HCT116 (cell line): ENCODE measurements around the gene OIT3. TPM values are rescaled to one million over a fixed set of nuclear protein-coding genes. Genes with fewer than 3 reads are reported as not detected.

Experiments
- ATAC-seq: fragments of 200-7000 bp; cut with Tn5 transposase; 2 replicates; pipeline ENCODE4 v1.9.1; 2020; ENCODE audit warnings: mild to moderate bottlenecking, moderate library complexity
- BruUV-seq: library from RNA; stranded (reverse); fragments of 400-500 nt; replicated peaks from 2 replicates; lab custom pipeline; 2021; lab: Mats Ljungman, UMichigan
- CTCF ChIA-PET: fragments of 300-600 bp; sonication (Branson Sonifier 250); formaldehyde crosslinking; loops from one replicate; lab custom pipeline; 2021; ENCODE audit warnings: antibody characterized with exemption; lab: Charles Lee
- POLR2A ChIA-PET: fragments of 300-600, 350-600 bp; sonication (Branson Sonifier 250); formaldehyde crosslinking; loops from one replicate; lab custom pipeline; 2021; ENCODE audit warnings: antibody characterized with exemption; lab: Charles Lee
- RAD21 ChIA-PET, 2 experiments: fragments of 300-600 bp; sonication (Branson Sonifier 250); formaldehyde crosslinking; loops; one replicate each; lab custom pipeline; 2023; ENCODE audit warnings: low total read pairs in 2 of 2; ENCODE audit not compliant: uncharacterized antibody in 2 of 2, unreplicated experiment in 2 of 2, low non-redundant PET in 1 of 2; lab: Charles Lee
- DNase-seq: peaks from one replicate; pipeline ENCODE4 v3.0.0-alpha.2; 2010; ENCODE audit warnings: low read depth, low spot score
- H2AFZ ChIP-seq: fragments of 200-600 bp; shearing (Covaris generic), sonication (generic); 2 replicates; pipeline ENCODE4 v1.6.1; 2017; ENCODE audit warnings: low read depth, mixed run types, mixed read lengths, antibody characterized with exemption, low read length; ENCODE audit not compliant: poor library complexity, severe bottlenecking
- H3K27ac ChIP-seq: 2 replicates; pipeline ENCODE4 v1.5.1; 2012; ENCODE audit warnings: low read depth, low read length
- H3K27me3 ChIP-seq: fragments of 200-600 bp; sonication (generic); 2 replicates; pipeline ENCODE4 v1.6.1; 2016; ENCODE audit warnings: mixed run types, low read length, mixed read lengths; ENCODE audit not compliant: insufficient read depth
- H3K36me3 ChIP-seq, 2 experiments: fragments of 200-500 bp in 1 of 2; fragments of 200-600 bp in 1 of 2; sonication (Bioruptor generic) in 1 of 2; sonication (generic) in 1 of 2; 2 replicates each; pipeline versions ENCODE4 v1.5.1 to v1.6.1; 2014 to 2016; ENCODE audit warnings: low read length in 2 of 2, inconsistent platforms in 1 of 2, mixed read lengths in 1 of 2, mixed run types in 1 of 2; ENCODE audit not compliant: insufficient read depth in 2 of 2, control insufficient read depth in 1 of 2
- H3K4me1 ChIP-seq, 2 experiments: fragments of 200-600 bp in 1 of 2; sonication (generic) in 1 of 2; 2 replicates each; pipeline versions ENCODE4 v1.5.1 to v1.6.1; 2012 to 2017; ENCODE audit warnings: low read length in 2 of 2, inconsistent platforms in 1 of 2, mild to moderate bottlenecking in 1 of 2, mixed read lengths in 1 of 2, mixed run types in 1 of 2, moderate library complexity in 1 of 2; ENCODE audit not compliant: insufficient read depth in 2 of 2, control insufficient read depth in 1 of 2
- H3K4me2 ChIP-seq: fragments of 200-600 bp; sonication (generic); 2 replicates; pipeline ENCODE4 v1.6.1; 2017; ENCODE audit warnings: mixed run types, low read length, mixed read lengths
- H3K4me3 ChIP-seq, 2 experiments: fragments of 200-600 bp in 1 of 2; sonication (generic) in 1 of 2; replicated peaks in 1 of 2; 2 replicates each; pipeline ENCODE4 v1.5.1; 2011 to 2016; ENCODE audit warnings: low read length in 2 of 2, control low read depth in 1 of 2, low read depth in 1 of 2, mild to moderate bottlenecking in 1 of 2, mixed read lengths in 1 of 2, mixed run types in 1 of 2
- H3K79me2 ChIP-seq: fragments of 200-600 bp; sonication (generic); 2 replicates; pipeline ENCODE4 v1.6.1; 2017; ENCODE audit warnings: mild to moderate bottlenecking, mixed run types, low read length, moderate library complexity, mixed read lengths; ENCODE audit not compliant: insufficient read depth
- H3K9ac ChIP-seq: fragments of 200-600 bp; sonication (generic); 2 replicates; pipeline ENCODE4 v1.6.1; 2016; ENCODE audit warnings: low read length, mixed read lengths
- H3K9me2 ChIP-seq: fragments of 200-600 bp; sonication (generic), shearing (Covaris generic); 2 replicates; pipeline ENCODE4 v1.6.1; 2017; ENCODE audit warnings: mixed run types, mild to moderate bottlenecking, moderate library complexity; ENCODE audit not compliant: insufficient read depth
- H3K9me3 ChIP-seq, 2 experiments: fragments of 200-500 bp in 1 of 2; fragments of 200-600 bp in 1 of 2; sonication (Bioruptor generic) in 1 of 2; sonication (generic) in 1 of 2; 2 replicates each; pipeline ENCODE4 v1.6.1; 2014 to 2017; ENCODE audit warnings: low read length in 2 of 2, mixed read lengths in 2 of 2, inconsistent platforms in 1 of 2, low read depth in 1 of 2, mild to moderate bottlenecking in 1 of 2, mixed run types in 1 of 2, moderate library complexity in 1 of 2; ENCODE audit not compliant: control insufficient read depth in 1 of 2, insufficient read depth in 1 of 2
- H4K20me1 ChIP-seq: fragments of 200-600 bp; sonication (generic), shearing (Covaris generic); 2 replicates; pipeline ENCODE4 v1.6.1; 2017; ENCODE audit warnings: mixed run types, mild to moderate bottlenecking, moderate library complexity; ENCODE audit not compliant: insufficient read depth
- CEBPB ChIP-seq: IDR thresholded peaks from 2 replicates; pipeline ENCODE4 v1.6.1; 2012; ENCODE audit warnings: low read depth
- EGR1 ChIP-seq: IDR thresholded peaks from 2 replicates; pipeline ENCODE4 v1.6.1; 2012; ENCODE audit warnings: low read depth
- ELF1 ChIP-seq: IDR thresholded peaks from 2 replicates; pipeline ENCODE4 v1.6.1; 2012; ENCODE audit warnings: low read depth, borderline replicate concordance
- EZH2 ChIP-seq: fragments of 200-600 bp; sonication (generic); IDR thresholded peaks from 2 replicates; pipeline ENCODE4 v1.6.1; 2017; ENCODE audit warnings: antibody characterized with exemption, mixed run types
- POLR2A ChIP-seq: IDR thresholded peaks from 2 replicates; pipeline ENCODE4 v1.7.0; 2011; ENCODE audit warnings: borderline replicate concordance; ENCODE audit not compliant: insufficient read depth, insufficient read length; ENCODE audit errors: extremely low read depth
- SIN3A ChIP-seq: IDR thresholded peaks from 2 replicates; pipeline ENCODE4 v1.6.1; 2012; ENCODE audit warnings: low read depth
- SRF ChIP-seq: IDR thresholded peaks from 2 replicates; pipeline ENCODE4 v1.6.1; 2012; ENCODE audit warnings: low read depth
- TCF7L2 ChIP-seq: IDR thresholded peaks from 2 replicates; pipeline ENCODE4 v1.7.0; 2011; ENCODE audit warnings: borderline replicate concordance, inconsistent platforms; ENCODE audit not compliant: insufficient read depth, insufficient read length; ENCODE audit errors: extremely low read depth
- intact Hi-C: fragments of 100-400 bp; cut with micrococcal nuclease; formaldehyde crosslinking; loops from 2 replicates; pipeline ENCODE4 v1.10.0; 2022
- total RNA-seq: library from RNA; stranded (reverse); gene quantifications from one replicate; pipeline ENCODE4 v1.2.1, GENCODE V29; 2021; ENCODE audit not compliant: unreplicated experiment
- TF ChIP-seq, protein P1 (sequence below): IDR thresholded peaks from 2 replicates; pipeline ENCODE4 v1.6.1; 2012
- TF ChIP-seq, protein P2 (sequence below), 3 experiments: fragments of 200-600 bp in 1 of 3; sonication (generic) in 1 of 3; IDR thresholded peaks in 2 of 3; conservative IDR thresholded peaks in 1 of 3; 2 replicates each; pipeline ENCODE4 v1.5.1; 2012 to 2017; ENCODE audit warnings: low read depth in 2 of 3, low read length in 2 of 3, antibody characterized with exemption in 1 of 3, borderline replicate concordance in 1 of 3, control low read depth in 1 of 3, mild to moderate bottlenecking in 1 of 3, mixed read lengths in 1 of 3, mixed run types in 1 of 3, moderate library complexity in 1 of 3; ENCODE audit not compliant: insufficient read depth in 1 of 3
- TF ChIP-seq, protein P3 (sequence below): IDR thresholded peaks from 2 replicates; pipeline ENCODE4 v1.6.1; 2011; ENCODE audit warnings: mild to moderate bottlenecking, low read length, moderate library complexity; ENCODE audit not compliant: insufficient replicate concordance; ENCODE audit errors: extremely low read depth
- TF ChIP-seq, protein P4 (sequence below): IDR thresholded peaks from 2 replicates; pipeline ENCODE4 v1.6.1; 2012; ENCODE audit warnings: low read depth

Gene OIT3
- total RNA-seq, 1 experiment from 2014 or later: not detected

DNA sequence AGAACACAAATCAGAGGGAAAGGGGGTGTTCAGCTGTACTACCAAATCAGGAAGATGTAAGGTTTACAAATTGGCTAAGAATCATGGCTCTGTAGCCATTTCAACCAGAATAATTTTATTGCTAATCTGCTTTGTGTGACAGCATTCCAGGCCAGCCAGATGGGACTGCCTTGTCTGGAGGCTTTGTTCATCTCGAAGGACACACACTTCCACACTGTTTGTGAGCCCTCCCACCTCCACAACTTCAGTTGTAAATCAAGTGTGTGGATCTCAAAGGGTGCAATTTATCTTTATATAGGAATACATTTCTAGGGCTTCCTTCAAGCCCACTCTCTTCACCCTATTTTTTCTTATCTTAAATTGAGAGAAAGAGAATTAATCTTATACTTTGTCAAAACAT is 6.9 kb upstream of the OIT3 start:
- H4K20me1 ChIP-seq: no peaks in the 10 kb centered on the region
- H3K9me3 ChIP-seq: peaks cover 0 to under 1% of the 10 kb centered on the region in 2 experiments; a peak in 1 of 4 replicates
- H3K4me1 ChIP-seq: no peaks in the 10 kb centered on the region
- H3K79me2 ChIP-seq: no peaks in the 10 kb centered on the region
- H3K9ac ChIP-seq: no peak overlapping the region
- intact Hi-C loops: no loop called here
- no TSS peak for BruUV-seq
- no peak overlapping the region for H3K4me3 ChIP-seq
- H3K27ac ChIP-seq: no peak overlapping the region
- ChIA-PET RAD21 (no interaction called here), CTCF (no interaction called here), POLR2A (no interaction called here)
- H3K9me2 ChIP-seq: no peaks in the 10 kb centered on the region
- peaks cover 2 to 3% of the 10 kb centered on the region in 2 experiments; a peak in 1 of 4 replicates for H3K36me3 ChIP-seq
- no peak overlapping the region for H2AFZ ChIP-seq
- no peaks in the 10 kb centered on the region for H3K27me3 ChIP-seq
- ATAC-seq (no peak), DNase-seq (no peak)
- no peak overlapping the region for H3K4me2 ChIP-seq
- TF ChIP-seq, protein P1, sequence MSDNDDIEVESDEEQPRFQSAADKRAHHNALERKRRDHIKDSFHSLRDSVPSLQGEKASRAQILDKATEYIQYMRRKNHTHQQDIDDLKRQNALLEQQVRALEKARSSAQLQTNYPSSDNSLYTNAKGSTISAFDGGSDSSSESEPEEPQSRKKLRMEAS: no peak
- TF ChIP-seq EGR1 (no peak), POLR2A (no peak), SIN3A (no peak)

DNA sequence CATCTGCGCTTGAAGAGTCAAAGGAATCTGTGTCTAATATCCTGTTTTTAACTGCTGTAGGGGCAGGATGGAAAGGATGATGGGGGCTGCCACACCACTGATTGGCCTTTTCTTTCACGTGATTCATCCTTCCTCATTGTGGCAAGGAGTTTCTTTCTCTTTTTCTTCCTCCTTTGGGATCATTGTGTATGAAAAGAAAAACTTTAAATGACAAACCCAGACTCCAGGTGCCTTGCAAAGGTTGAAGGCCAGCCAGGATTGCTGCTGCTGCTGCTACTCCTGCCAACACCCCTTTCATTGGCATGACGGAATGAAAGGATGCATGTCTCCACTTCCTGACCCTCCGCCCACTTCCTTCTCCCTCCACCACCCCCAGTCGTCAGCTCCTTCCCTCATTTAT is 6.5 kb upstream of the OIT3 start:
- H4K20me1 ChIP-seq: no peaks in the 10 kb centered on the region
- CTCF ChIA-PET: no interaction called here
- H3K9me3 ChIP-seq: no peaks in the 10 kb centered on the region
- POLR2A ChIA-PET: no interaction called here
- no peak overlapping the region for H3K9ac ChIP-seq
- no peaks in the 10 kb centered on the region for H3K27me3 ChIP-seq
- RAD21 ChIA-PET: no interaction called here
- H3K4me1 ChIP-seq: no peaks in the 10 kb centered on the region
- H3K27ac ChIP-seq: no peak overlapping the region
- ATAC-seq: no peak
- DNase-seq: no peak
- no peak overlapping the region for H2AFZ ChIP-seq
- H3K36me3 ChIP-seq: peaks cover 2 to 3% of the 10 kb centered on the region in 2 experiments; a peak in 1 of 4 replicates
- no peaks in the 10 kb centered on the region for H3K9me2 ChIP-seq
- no peak overlapping the region for H3K4me3 ChIP-seq
- TSS peak; percentile 30 for BruUV-seq
- H3K4me2 ChIP-seq: no peak overlapping the region
- no peaks in the 10 kb centered on the region for H3K79me2 ChIP-seq
- intact Hi-C loops: no loop called here
- TF ChIP-seq EZH2 (no peak), SRF (no peak), SIN3A (no peak), ELF1 (no peak), CEBPB (no peak), TCF7L2 (no peak)
- TF ChIP-seq, protein P1: no peak
- TF ChIP-seq, protein P2, sequence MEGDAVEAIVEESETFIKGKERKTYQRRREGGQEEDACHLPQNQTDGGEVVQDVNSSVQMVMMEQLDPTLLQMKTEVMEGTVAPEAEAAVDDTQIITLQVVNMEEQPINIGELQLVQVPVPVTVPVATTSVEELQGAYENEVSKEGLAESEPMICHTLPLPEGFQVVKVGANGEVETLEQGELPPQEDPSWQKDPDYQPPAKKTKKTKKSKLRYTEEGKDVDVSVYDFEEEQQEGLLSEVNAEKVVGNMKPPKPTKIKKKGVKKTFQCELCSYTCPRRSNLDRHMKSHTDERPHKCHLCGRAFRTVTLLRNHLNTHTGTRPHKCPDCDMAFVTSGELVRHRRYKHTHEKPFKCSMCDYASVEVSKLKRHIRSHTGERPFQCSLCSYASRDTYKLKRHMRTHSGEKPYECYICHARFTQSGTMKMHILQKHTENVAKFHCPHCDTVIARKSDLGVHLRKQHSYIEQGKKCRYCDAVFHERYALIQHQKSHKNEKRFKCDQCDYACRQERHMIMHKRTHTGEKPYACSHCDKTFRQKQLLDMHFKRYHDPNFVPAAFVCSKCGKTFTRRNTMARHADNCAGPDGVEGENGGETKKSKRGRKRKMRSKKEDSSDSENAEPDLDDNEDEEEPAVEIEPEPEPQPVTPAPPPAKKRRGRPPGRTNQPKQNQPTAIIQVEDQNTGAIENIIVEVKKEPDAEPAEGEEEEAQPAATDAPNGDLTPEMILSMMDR (IDR thresholded peaks at IDR 0.05 in 2 of 3, conservative IDR thresholded peaks at IDR 0.05 in 1 of 3; ENCODE audit: borderline replicate concordance in 1 of 3, insufficient read depth in 1 of 3, low read depth in 2 of 3, low read length in 2 of 3): no peak
- TF ChIP-seq, protein P3, sequence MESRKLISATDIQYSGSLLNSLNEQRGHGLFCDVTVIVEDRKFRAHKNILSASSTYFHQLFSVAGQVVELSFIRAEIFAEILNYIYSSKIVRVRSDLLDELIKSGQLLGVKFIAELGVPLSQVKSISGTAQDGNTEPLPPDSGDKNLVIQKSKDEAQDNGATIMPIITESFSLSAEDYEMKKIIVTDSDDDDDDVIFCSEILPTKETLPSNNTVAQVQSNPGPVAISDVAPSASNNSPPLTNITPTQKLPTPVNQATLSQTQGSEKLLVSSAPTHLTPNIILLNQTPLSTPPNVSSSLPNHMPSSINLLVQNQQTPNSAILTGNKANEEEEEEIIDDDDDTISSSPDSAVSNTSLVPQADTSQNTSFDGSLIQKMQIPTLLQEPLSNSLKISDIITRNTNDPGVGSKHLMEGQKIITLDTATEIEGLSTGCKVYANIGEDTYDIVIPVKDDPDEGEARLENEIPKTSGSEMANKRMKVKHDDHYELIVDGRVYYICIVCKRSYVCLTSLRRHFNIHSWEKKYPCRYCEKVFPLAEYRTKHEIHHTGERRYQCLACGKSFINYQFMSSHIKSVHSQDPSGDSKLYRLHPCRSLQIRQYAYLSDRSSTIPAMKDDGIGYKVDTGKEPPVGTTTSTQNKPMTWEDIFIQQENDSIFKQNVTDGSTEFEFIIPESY: no peak
- TF ChIP-seq, protein P4, sequence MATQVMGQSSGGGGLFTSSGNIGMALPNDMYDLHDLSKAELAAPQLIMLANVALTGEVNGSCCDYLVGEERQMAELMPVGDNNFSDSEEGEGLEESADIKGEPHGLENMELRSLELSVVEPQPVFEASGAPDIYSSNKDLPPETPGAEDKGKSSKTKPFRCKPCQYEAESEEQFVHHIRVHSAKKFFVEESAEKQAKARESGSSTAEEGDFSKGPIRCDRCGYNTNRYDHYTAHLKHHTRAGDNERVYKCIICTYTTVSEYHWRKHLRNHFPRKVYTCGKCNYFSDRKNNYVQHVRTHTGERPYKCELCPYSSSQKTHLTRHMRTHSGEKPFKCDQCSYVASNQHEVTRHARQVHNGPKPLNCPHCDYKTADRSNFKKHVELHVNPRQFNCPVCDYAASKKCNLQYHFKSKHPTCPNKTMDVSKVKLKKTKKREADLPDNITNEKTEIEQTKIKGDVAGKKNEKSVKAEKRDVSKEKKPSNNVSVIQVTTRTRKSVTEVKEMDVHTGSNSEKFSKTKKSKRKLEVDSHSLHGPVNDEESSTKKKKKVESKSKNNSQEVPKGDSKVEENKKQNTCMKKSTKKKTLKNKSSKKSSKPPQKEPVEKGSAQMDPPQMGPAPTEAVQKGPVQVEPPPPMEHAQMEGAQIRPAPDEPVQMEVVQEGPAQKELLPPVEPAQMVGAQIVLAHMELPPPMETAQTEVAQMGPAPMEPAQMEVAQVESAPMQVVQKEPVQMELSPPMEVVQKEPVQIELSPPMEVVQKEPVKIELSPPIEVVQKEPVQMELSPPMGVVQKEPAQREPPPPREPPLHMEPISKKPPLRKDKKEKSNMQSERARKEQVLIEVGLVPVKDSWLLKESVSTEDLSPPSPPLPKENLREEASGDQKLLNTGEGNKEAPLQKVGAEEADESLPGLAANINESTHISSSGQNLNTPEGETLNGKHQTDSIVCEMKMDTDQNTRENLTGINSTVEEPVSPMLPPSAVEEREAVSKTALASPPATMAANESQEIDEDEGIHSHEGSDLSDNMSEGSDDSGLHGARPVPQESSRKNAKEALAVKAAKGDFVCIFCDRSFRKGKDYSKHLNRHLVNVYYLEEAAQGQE: no peak
